ENCODE measurements around the gene FAM216B. TPM values are rescaled to one million over a fixed set of nuclear protein-coding genes. Genes with fewer than 3 reads are reported as not detected.
"Not testable (repeated sequence)": the region's sequence is repeated elsewhere in the genome, so short reads cannot be mapped to it uniquely, and the experiment has no call there.

The FAM216B gene
- not detected for total RNA-seq

DNA sequence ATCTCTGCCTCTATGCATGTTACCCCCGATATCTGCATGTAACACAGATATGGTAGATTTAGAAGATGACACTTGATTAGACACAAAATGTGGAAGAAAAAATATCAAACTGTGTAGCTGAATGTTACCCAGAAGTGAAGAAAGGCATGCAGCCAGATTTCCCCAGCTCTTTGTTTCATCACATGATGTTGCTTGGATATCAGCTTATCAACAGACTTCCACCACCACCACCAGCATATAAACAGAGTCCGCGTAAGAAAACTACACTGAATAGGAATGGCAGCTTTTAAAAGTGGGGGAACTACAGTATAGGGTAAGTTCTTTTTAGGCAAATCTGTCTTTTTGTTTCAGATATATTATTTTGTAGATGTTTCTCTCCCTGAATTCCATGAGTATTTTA is at the start of gene FAM216B:
Gene FAM216B, plus strand, starts transcription at position 233 of the 400 bp plus-strand sequence. CDS start 2,484 bp downstream, outside the sequence.
- DNase-seq = no peak

DNA sequence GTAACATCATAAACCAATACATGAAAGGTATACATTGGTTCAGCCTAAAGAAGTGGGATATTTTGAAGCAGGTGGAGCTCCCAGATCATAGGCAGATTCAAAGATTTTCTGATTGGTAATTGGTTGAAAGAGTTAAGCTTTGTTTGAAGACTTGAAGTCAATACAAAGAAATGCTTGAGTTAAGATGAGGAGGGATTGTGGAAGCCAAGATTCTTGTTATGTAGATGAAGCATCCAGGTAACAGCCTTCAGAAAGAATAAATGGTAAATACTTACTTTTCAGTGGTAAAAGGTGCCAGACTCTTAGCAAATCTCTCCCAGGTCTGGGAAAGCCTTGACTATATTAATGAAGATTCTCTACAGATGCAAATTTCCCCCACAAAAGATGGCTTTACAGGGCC is 49.3 kb upstream of the FAM216B start:
- no peak for DNase-seq

DNA sequence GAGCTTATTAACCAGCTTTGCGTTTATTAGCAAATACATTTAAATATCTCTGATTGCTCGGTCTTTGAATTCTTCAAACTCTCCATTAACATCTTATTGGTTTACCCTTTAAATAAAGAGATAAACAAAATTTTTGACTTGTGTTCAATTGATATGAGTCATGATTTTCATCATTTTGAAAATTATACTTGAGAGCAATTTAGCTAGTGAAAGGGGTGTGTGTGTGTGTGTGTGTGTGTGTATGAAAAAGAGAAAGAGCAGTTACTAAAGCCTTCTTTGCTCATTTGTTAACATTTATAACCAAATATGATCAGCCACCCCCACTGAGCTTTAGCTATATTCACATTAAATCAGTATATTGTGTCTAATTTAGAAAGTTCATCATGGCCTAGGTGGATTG is 48.3 kb upstream of the FAM216B start:
- DNase-seq = no peak

DNA sequence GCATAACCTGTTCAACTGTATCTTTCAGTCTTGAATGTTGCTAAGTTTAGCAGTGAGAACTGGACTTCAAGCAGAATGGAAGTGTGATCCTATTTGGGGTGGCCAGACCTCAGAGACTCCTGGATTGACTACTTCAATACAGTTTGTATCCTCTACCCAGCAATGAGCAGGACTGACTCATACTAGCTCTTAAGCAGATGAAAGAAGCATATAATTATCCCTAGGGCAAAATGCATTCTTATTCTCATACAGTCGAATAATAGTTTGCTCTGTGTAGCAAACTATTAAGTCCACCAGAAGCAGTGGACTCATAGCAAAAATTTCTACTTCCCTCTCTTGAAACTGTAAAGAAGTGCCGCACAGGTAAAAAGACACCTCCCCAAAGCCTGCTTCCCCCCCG is 46.4 kb upstream of the FAM216B start:
- DNase-seq = no peak

GRCh38 chr13:42740753-42741152 is 40.6 kb upstream of the FAM216B start:
- peak; percentile 27 for DNase-seq

GRCh38 chr13:42741914-42742313 is 39.5 kb upstream of the FAM216B start:
- DNase-seq = no peak

DNA sequence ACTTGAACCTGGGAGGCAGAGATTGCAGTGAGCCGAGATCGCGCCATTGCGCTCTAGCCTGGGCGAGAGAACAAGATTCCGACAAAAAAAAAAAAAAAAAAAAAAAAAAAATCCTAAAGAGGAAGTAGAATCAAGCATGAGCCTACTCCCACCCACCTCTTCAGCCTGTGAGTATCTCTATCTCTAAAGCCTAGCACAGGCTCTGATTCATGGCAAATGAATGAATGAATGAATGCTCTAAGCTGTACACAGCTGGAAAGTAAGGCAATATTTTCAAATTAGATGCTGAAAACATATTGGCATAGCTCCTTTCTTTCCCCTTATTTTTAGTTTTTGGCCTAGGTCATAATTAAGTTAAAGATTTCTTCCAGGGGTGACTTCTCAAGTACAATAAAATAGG is 35.7 kb upstream of the FAM216B start:
- no peak for DNase-seq

GRCh38 chr13:42746866-42747265 is 34.5 kb upstream of the FAM216B start:
- no peak for DNase-seq

GRCh38 chr13:42747399-42747873 is 33.9 kb upstream of the FAM216B start:
- DNase-seq = peak; percentile 61

GRCh38 chr13:42750794-42751193 is 30.6 kb upstream of the FAM216B start:
- DNase-seq = no peak

DNA sequence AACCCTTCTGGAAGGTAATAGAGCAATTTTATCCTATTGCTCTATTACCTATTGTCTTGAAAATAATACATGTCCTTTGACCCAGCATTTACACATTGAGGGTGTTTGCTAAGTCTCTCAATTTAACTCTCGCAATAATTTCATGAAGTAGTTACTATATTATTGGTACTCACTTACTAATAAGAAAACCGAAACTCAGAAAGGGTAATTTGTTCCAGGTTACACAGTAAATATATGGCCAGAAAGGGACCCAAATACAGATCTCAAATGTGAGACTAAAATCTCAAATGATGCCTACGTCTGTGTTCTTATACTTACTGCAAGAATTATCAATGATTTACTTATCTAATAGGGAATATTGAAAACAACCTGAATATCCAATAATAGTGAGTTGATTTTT is 29.7 kb upstream of the FAM216B start:
- DNase-seq = no peak

DNA sequence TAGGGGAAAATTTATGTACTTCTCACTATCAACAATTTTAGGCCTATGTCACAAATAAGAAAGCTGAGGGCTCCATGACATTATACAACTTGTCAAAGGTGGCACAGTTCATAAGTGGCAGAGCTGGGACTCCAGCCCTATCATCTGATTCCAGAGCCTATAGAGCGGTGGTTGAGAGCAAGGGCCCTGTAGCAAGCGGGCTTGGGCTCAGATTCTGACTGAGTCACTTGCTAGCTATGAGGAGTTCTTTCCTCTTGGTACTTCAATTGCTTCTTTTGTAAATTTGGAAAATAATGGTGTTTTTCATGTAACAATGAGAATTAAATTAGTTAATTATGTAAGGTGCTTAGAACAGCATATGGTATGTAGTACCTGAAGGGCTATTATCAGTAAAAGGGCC is 28.7 kb upstream of the FAM216B start:
- no peak for DNase-seq

GRCh38 chr13:42753697-42754096 is 27.7 kb upstream of the FAM216B start:
- DNase-seq = peak; percentile 56

DNA sequence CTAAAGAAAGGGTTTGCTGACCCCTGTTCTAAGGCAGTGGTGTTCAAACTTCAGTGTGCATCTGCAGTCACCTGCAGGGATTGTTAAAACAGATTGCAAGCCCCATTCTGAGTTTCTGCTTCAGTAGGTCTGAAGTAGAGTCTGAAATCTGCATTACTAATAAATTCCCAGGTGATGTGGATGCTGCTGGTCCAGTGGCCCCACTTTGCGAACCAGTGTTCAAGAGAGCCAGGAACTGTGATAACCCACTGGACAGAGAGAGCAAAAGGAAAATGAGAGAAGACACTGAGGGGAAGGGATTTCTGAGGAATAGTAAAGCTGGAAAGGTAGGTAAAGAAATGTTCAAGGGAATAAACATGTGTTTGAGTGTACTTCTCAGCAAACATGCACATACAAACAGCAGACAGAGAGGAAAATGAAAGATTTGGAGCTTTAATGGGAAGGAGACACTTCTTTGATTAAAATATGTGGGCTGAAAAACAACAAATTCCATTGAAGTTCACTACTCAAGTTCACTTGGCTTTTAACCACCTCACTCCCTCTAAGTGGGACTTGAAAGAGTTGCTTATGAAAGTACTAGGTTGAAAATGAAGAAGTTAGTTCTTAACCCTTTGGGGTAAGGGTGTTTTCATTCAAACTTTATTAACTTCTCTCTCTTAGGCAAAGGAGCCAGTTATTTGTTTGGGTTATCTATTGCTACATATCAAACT is 26.4 kb upstream of the FAM216B start:
- peak; percentile 31 for DNase-seq

- DNase-seq = no peak
These were observed 23.5 kb upstream of the FAM216B start for GRCh38 chr13:42757678-42758420.

DNA sequence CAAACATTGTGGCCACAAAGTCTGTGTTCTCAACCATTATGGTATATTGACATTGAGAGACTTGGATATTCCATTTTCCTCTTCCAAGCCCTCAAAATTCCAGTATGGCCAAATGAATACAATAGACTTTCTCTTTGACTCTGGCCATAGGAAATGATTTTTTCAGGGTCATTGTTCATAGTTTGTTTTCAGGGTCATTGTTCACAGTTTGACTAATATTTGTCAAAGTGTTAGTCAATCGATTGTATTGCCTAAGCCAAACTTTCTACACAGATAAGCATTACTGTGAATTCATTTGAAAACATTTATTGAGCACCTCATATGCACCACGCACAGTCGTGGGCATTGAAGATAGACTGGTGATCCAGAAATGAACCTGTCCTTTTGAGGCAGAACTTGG is 22.9 kb upstream of the FAM216B start:
- DNase-seq = no peak

- peak; percentile 79 for DNase-seq
These were observed 20.4 kb upstream of the FAM216B start for GRCh38 chr13:42760951-42761350.

- peak; percentile 41 for DNase-seq
These were observed 19.1 kb upstream of the FAM216B start for GRCh38 chr13:42762251-42762650.

- DNase-seq = no peak
These were observed 18.5 kb upstream of the FAM216B start for GRCh38 chr13:42762917-42763316.

DNA sequence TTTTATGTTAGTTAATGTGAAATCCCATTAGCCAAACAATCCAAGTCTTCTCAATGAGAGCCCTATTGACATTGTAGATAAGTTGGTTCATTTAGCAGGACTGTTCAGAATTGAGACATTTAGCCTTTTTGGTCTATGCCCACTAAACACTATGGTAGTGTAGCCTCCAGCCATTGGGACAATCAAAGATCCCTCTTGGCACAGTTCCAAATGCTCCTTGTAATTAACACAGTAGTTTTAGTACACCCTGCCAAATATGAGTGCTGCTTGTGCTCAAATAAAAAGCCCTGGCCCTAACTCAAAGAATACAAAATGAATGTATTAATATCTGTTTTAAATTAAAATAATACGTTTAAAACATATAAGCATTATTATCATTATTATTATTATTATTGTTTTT is 15.4 kb upstream of the FAM216B start:
- no peak for DNase-seq

- no peak for DNase-seq
These were observed 11.7 kb upstream of the FAM216B start for GRCh38 chr13:42769650-42770049.

GRCh38 chr13:42776558-42776957 is 4.8 kb upstream of the FAM216B start:
- not testable (repeated sequence) for DNase-seq

DNA sequence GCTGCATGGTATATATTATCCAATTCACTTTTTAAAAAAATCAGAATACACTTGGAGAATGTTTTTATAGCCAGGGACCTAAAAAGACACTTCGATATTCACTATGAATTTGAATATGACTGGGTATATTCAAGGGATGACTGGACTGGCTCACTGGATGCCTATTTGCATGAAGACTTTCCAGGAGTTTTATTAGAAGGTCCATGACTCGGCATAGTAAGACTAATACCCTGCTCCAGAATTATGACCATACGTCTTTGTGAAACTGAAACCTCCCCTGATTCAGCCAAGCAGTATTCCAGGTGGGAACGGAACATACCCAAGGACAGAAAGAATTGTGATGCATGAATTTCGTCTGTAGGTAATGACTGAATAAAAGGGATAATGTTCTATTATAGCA is 3.9 kb upstream of the FAM216B start:
- DNase-seq = no peak

GRCh38 chr13:42780044-42780443 is 1.3 kb upstream of the FAM216B start:
- DNase-seq = no peak

Measured in tongue (tissue), 2 donors.